NCI-H524 treated with DMSO at 0.1 percent for 48 hours (cell line): ENCODE data around the gene TRIM8.

Source experiments
- DNase-seq: peaks from one replicate; lab custom pipeline; 2025; lab: John Stamatoyannopoulos, UW

The TRIM8 gene

GRCh38 chr10:102616066-102616770, 28.1 kb upstream of the TRIM8 start:
- DNase-seq = no peak

- DNase-seq = no peak
Measured at GRCh38 chr10:102617041-102617440, 27.2 kb upstream of the TRIM8 start.

GRCh38 chr10:102617816-102618215, 26.5 kb upstream of the TRIM8 start:
- DNase-seq = no peak

GRCh38 chr10:102619281-102619981, 24.8 kb upstream of the TRIM8 start:
- no peak for DNase-seq

- no peak for DNase-seq
Measured at GRCh38 chr10:102620138-102620590, 24.1 kb upstream of the TRIM8 start.

- no peak for DNase-seq
Measured at GRCh38 chr10:102620591-102621442, 23.5 kb upstream of the TRIM8 start.

- no peak for DNase-seq
Measured at GRCh38 chr10:102621443-102622325, 22.6 kb upstream of the TRIM8 start.

GRCh38 chr10:102624094-102624493, 20.2 kb upstream of the TRIM8 start:
- no peak for DNase-seq

- no peak for DNase-seq
Measured at GRCh38 chr10:102624751-102625645, 19.3 kb upstream of the TRIM8 start.

- DNase-seq = no peak
Measured at GRCh38 chr10:102626026-102626685, 18.1 kb upstream of the TRIM8 start.

GRCh38 chr10:102627291-102627735, 17.0 kb upstream of the TRIM8 start:
- no peak for DNase-seq

GRCh38 chr10:102627736-102628293, 16.5 kb upstream of the TRIM8 start:
- DNase-seq = no peak

- DNase-seq = no peak
Measured at GRCh38 chr10:102628451-102628911, 15.8 kb upstream of the TRIM8 start.

- DNase-seq = no peak
Measured at GRCh38 chr10:102629661-102630614, 14.3 kb upstream of the TRIM8 start.

- no peak for DNase-seq
Measured at GRCh38 chr10:102630663-102631062, 13.6 kb upstream of the TRIM8 start.

GRCh38 chr10:102631525-102632393, 12.5 kb upstream of the TRIM8 start:
- no peak for DNase-seq

- no peak for DNase-seq
Measured at GRCh38 chr10:102632394-102633111, 11.7 kb upstream of the TRIM8 start.
